Measurements from ENCODE around the gene OR10C1.

The OR10C1 gene

DNA sequence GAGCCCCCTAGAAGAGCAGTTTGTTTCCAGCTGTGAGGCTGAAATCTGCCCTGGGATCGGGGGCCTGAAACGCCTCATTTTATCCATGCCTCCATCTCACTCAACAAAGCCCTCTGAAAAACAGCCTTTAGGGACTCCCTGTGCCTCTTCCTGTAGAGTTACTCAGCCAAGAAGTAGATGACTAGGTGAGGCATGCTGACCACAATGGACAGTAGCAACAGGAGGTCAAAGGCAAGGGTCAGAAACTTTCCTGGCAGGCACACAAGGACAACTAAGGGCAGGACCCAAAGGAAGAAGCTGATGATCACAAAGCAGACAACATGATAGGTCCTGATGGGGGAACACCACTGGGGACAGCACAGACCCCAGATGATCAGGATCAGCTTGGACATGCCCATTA is 35.9 kb downstream of the OR10C1 start:
- in situ Hi-C loops (cut with MboI; ENCODE audit: low sequenced_read_pairs): no loop called here

DNA sequence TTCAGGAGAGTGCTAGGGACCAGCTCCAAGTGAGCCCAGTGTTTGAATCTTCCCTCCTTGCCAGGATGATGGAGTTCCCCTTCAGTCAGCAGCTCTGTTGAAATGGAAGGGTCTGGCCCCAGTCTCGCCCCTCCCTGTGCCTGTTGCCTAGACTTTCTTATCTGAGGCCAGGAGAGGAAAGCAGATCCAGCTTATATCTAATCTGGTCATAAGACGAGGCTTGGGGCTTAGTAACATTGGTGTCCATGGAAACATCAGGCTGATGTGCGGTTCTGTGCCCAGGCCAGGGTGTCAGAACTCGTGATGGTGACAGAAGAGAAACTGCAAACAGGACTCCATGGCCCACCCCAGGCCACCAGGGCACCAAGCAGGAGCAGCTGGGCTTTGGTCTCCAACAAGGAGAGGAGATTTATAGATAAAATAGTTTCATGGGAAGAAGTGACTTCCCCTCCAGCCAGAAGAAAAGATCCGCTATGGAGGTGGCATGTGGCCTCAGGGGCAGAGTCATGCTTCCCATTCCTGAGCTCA is 38.9 kb downstream of the OR10C1 start:
- in situ Hi-C loops (cut with MboI; ENCODE audit: low sequenced_read_pairs): no loop called here

DNA sequence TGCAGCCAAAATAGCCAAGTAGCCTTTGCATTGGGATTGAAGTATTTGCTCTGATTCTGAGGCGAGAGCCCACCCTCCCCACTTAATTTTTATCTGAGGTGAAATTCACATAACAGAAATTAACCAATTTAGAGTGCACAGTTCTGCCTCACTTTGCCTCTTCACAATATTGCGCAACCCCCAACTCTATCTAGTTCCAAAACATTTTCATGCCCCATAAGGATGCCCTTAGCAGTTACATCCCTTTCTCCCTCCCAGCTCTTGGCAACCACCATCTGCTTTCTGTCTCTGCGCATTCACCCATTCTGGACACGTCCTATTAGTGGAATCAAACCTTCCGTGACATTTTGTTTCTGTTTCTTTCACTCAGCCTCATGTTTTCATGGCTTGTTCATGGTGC is 39.6 kb downstream of the OR10C1 start:
- in situ Hi-C loops (cut with MboI; ENCODE audit: low sequenced_read_pairs): no loop called here

DNA sequence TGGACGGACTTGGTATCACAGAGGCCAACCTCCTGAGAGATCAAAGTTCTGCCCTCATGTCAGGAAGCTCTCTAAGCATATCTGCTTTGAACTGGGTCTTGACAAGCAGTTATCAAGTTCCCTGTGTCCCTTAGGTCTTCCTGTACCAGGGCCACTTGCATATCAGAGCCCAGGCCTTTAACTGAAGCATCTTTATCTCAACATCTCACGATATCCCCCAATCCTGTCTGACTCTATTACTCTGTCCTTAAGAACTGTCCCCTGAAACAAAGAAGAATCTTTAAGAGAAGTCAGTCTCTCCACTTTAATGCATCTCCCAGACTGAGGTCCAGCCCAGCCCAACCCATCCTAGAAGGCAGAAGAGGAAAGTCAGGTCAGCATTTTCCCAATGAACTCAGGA is 40.5 kb downstream of the OR10C1 start:
- in situ Hi-C loops (cut with MboI; ENCODE audit: low sequenced_read_pairs): no loop called here

DNA sequence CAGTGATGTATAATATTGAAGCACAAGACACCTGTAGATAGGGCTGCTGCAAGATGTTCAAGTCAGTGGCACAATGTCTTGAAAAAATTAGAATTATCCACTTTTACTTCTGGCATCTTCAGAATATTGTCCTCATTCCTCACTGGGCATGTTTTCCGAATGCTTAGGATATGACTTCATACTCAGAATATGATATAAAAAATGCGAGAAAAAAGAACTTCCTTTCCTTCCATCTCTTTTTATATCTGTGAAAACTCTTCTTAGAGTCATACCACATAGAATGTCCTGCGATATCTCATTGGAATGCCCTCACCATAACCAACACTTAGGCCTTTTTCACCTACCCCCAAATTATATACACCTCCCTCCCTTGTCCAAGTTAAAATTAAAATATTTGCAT is 44.1 kb downstream of the OR10C1 start:
- in situ Hi-C loops (cut with MboI; ENCODE audit: low sequenced_read_pairs): no loop called here

DNA sequence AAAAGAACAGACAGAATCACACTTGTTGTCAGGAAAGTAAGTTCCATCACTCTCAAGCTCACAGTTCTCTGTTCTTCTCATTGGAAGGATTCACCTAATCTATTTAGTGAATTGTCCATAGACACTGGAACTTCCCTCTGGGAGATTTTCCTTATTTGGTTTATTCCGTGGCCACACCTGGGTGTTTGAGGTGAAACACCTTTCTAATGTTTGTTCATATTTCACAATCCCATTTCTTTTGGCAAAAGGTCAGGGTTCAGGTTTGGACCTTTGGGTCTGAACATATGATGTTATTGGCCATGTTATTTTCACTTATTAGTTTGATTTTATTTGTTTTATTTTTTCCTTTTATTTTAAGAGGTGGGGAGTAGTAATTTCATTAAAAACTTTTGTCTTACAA is 44.6 kb downstream of the OR10C1 start:
- in situ Hi-C loops (cut with MboI; ENCODE audit: low sequenced_read_pairs): no loop called here

DNA sequence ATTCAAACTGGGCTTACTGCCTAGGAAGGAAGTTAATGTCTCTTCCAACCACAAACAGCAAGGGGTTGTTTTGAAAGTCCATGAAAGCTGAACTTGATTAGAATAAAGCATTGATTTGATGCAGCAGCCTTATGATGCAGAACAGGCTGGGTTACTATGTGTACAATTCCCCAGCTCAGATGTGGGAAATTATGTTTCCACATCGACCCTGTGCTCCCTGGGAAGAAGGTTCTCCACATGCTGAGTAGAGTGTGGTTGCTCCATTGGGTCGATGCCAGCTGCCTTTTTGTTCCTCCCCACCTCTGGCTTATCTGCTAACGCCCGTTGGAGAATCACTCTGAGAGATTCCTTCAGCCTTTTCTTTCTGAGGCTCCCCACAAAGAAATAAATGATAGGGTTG is 47.5 kb downstream of the OR10C1 start:
- in situ Hi-C loops (cut with MboI; ENCODE audit: low sequenced_read_pairs): no loop called here

DNA sequence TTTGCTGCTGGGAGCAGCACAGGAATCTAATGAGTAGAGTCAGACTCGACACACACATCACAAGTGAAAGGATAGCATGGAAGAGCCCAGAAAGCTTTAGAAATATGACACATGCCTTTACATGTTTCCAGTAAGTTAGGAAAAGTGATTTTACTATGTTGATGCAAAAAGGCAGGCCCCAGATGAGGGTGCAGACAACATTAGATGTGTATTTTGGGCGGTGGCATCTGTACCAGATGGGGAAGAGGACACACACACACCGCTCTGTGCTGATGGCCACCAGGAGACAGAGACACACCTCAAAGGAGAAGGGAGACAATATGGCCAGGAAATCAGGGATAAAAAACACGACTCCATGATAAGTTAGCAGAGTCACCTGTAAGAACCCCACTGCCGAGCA is 48.0 kb downstream of the OR10C1 start:
- in situ Hi-C loops (cut with MboI; ENCODE audit: low sequenced_read_pairs): no loop called here

DNA sequence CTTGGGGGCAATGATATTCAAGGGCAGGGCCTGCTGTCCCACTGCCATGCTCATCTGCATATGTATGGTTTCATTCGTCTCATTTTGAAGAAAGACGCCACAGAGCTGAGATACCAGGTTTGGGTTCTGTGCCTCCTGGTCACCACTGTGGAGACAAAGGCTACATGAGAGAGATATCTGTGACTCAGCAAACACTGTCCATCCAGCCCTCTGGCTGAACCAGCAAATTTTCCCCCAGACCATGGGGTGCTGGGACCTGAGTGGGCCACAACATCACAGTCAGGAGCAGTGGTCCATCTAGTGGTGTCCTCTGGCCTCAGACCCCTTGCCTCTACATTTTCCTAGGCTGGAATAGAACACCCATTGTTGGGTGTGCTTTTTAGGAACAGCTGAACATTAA is 48.6 kb downstream of the OR10C1 start, which contains the start of gene MAS1L:
TSS of gene MAS1L (minus strand) at position 297 of the 400 bp plus-strand sequence. CDS start at position 243, 54 bp downstream.
- in situ Hi-C loops (cut with MboI; ENCODE audit: low sequenced_read_pairs): no loop called here

DNA sequence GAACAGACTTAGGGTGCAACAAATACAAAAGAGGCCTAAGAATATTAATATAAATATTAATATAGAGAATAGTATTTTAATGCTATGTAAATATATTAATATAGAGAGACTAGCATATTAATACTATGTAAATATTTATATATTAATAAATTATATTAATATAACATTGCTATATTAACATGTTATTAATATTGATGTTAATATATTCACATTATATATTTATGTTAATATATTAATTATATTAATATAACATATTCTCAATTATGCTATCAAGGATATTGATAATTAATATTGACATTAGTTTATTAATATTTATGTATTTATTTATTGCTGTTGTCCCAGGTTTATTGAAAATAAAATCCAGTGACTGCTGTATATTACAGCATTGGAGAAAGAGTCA is 49.8 kb downstream of the OR10C1 start:
- in situ Hi-C loops (cut with MboI; ENCODE audit: low sequenced_read_pairs): no loop called here

DNA sequence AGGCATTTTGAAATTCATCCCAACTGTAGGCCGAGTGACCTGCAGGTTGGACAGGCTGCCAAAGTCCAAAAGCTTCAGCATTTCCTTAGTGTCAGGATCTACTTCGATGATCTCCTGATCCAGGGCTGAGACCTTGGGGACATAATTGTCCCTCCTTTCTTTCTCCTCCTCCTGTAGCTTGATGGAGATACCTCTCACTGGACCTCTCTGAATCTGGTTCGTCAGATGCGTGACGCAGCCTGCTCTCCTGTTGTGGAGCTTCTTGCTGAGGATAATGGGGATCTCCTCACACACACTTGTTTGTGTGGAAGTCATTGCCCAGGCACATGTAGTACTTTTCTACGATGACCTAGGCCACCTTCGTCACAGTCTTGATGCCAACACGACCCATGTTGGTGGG is 50.2 kb downstream of the OR10C1 start:
- in situ Hi-C loops (cut with MboI; ENCODE audit: low sequenced_read_pairs): no loop called here

DNA sequence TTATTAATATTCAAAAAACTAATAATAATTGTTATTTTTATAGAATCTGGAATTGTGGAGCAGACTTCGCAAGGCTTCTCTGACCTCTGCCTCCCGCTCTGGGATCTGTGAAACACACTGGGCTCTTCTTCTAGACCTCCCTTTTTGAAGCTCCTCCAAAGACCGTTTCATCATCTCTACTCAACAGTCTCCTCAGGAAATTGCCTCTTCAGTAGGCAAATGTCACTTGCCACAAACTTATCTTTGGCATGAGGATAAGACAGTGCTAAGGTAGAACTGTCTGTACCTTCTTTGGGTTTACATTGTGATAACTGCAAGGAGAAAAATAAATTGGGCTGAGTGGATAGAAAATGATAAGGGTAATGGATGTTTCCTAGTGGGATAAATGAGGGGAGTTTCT is 50.9 kb downstream of the OR10C1 start:
- in situ Hi-C loops (cut with MboI; ENCODE audit: low sequenced_read_pairs): no loop called here

DNA sequence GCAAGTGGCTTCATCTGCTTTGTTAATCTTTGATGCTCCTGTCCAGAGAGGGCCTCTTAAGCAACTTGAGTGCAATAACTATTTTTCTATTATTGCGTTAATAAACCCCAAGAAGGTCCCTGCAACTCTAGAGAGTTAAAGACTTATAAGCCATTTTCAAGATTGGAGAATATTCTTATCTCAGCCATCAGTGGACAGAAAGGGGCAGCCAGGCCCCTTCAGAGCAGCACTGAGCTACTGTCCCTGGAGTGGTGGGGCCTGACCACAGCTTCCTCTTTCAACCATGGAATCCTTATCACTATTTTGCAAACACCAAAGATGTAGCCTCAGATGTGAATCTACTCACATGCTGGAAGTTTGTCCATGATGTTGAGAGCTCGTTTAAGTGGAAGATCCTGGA is 51.4 kb downstream of the OR10C1 start:
- in situ Hi-C loops (cut with MboI; ENCODE audit: low sequenced_read_pairs): no loop called here

All from HL-60/S4 (cell line).